Endothelial cell of umbilical vein (primary cell): ENCODE measurements around the gene CMIP. TPM values are rescaled to one million over a fixed set of nuclear protein-coding genes. Genes with fewer than 3 reads are reported as not detected.

Experiments
- BruUV-seq: library from RNA; stranded (reverse); fragments of 400-500 nt; replicated peaks from 2 replicates; lab custom pipeline; 2021; lab: Mats Ljungman, UMichigan
- CTCF ChIA-PET: fragments of 300-600, 350-600 bp; sonication (Branson Sonifier 250); formaldehyde crosslinking; loops from one replicate; lab custom pipeline; 2021; ENCODE audit warnings: antibody characterized with exemption, inconsistent platforms; lab: Charles Lee
- POLR2A ChIA-PET: fragments of 300-600, 350-600 bp; sonication (Branson Sonifier 250); formaldehyde crosslinking; loops from one replicate; lab custom pipeline; 2021; ENCODE audit warnings: antibody characterized with exemption, inconsistent platforms; lab: Charles Lee
- DNase-seq: peaks from one replicate; pipeline ENCODE4 v3.0.0-alpha.2; 2011; ENCODE audit warnings: low read depth, low spot score
- FAIRE-seq: peaks from 2 replicates; lab custom pipeline; 2011; peaks lifted over from hg19 to GRCh38; lab: Jason Lieb, UNC
- H2AFZ ChIP-seq: 2 replicates; pipeline ENCODE4 v1.6.0; 2012; ENCODE audit warnings: low read depth, low read length, control low read depth, inconsistent platforms
- H3K27ac ChIP-seq: 2 replicates; pipeline ENCODE4 v1.5.1; 2011; ENCODE audit warnings: low read depth, mild to moderate bottlenecking, control low read depth, low read length, moderate library complexity; ENCODE audit not compliant: insufficient read depth
- H3K27me3 ChIP-seq, 2 experiments: 2 replicates each; pipeline versions ENCODE4 v1.6.0 to v1.6.1; 2011; ENCODE audit warnings: low read length in 2 of 2, mixed read lengths in 1 of 2; ENCODE audit not compliant: control insufficient read depth in 2 of 2, insufficient read depth in 2 of 2
- H3K36me3 ChIP-seq, 2 experiments: 2 replicates in 1 of 2; 3 replicates in 1 of 2; pipeline ENCODE4 v1.5.1; 2011; ENCODE audit warnings: low read length in 2 of 2, mild to moderate bottlenecking in 1 of 2, moderate library complexity in 1 of 2; ENCODE audit not compliant: control insufficient read depth in 2 of 2, insufficient read depth in 2 of 2; ENCODE audit errors: extremely low read depth in 1 of 2
- H3K4me1 ChIP-seq: 3 replicates; pipeline ENCODE4 v1.5.1; 2011; ENCODE audit warnings: mild to moderate bottlenecking, low read length; ENCODE audit not compliant: control insufficient read depth, insufficient read depth; ENCODE audit errors: extremely low read depth
- H3K4me2 ChIP-seq: 2 replicates; pipeline ENCODE4 v1.6.1; 2011; ENCODE audit warnings: low read length, control low read depth, mixed read lengths; ENCODE audit not compliant: insufficient read depth
- H3K4me3 ChIP-seq, 3 experiments: fragments of 200-600 bp in 1 of 3; sonication (generic), shearing (Covaris generic) in 1 of 3; replicated peaks in 1 of 3; 2 replicates each; pipeline ENCODE4 v1.5.1; 2011 to 2016; ENCODE audit warnings: control low read depth in 3 of 3, low read length in 3 of 3, mild to moderate bottlenecking in 2 of 3, inconsistent platforms in 1 of 3, low read depth in 1 of 3, moderate library complexity in 1 of 3; ENCODE audit not compliant: insufficient read depth in 1 of 3
- H3K79me2 ChIP-seq: 2 replicates; pipeline ENCODE4 v1.6.0; 2012; ENCODE audit warnings: low read length, inconsistent platforms; ENCODE audit not compliant: control insufficient read depth, insufficient read depth
- H3K9ac ChIP-seq: replicated peaks from 2 replicates; pipeline ENCODE3; 2011; ENCODE audit warnings: low read length, control low read depth; ENCODE audit not compliant: insufficient read depth; ENCODE audit errors: extremely low read depth
- H3K9me1 ChIP-seq: replicated peaks from 3 replicates; pipeline ENCODE4 v1.6.0; 2011; ENCODE audit warnings: mild to moderate bottlenecking, low read length; ENCODE audit not compliant: control insufficient read depth, insufficient read depth; ENCODE audit errors: extremely low read depth
- H3K9me3 ChIP-seq: replicated peaks from 2 replicates; pipeline ENCODE4 v1.5.1; 2012; ENCODE audit warnings: low read length, inconsistent platforms; ENCODE audit not compliant: control insufficient read depth, insufficient read depth
- H4K20me1 ChIP-seq: replicated peaks from 2 replicates; pipeline ENCODE3; 2011; ENCODE audit warnings: mild to moderate bottlenecking, low read length; ENCODE audit not compliant: control insufficient read depth, insufficient read depth; ENCODE audit errors: extremely low read depth
- CTCF ChIP-seq, 2 donors: IDR thresholded peaks; 1 replicate in 1 of 2; 2 replicates in 1 of 2; pipeline ENCODE4 v1.5.1; 2011; ENCODE audit warnings: low read length in 2 of 2, mild to moderate bottlenecking in 2 of 2, moderate library complexity in 2 of 2, control low read depth in 1 of 2, inconsistent platforms in 1 of 2, low read depth in 1 of 2; ENCODE audit not compliant: insufficient read depth in 1 of 2; ENCODE audit errors: extremely low read depth in 1 of 2
- EZH2 ChIP-seq: IDR thresholded peaks from 2 replicates; pipeline ENCODE4 v1.6.1; 2012; ENCODE audit warnings: borderline replicate concordance, low read depth, mild to moderate bottlenecking, moderate library complexity, low read length, inconsistent platforms; ENCODE audit not compliant: severe bottlenecking
- FOS ChIP-seq: IDR thresholded peaks from 2 replicates; pipeline ENCODE4 v1.6.1; 2011; ENCODE audit warnings: mild to moderate bottlenecking, low read length, moderate library complexity, borderline replicate concordance; ENCODE audit not compliant: insufficient read depth
- GATA2 ChIP-seq: IDR thresholded peaks from 2 replicates; pipeline ENCODE4 v1.7.0; 2011; ENCODE audit warnings: low read depth, mild to moderate bottlenecking, moderate library complexity, mixed read lengths, low read length; ENCODE audit not compliant: insufficient read length, insufficient read depth
- JUN ChIP-seq: IDR thresholded peaks from 2 replicates; pipeline ENCODE4 v1.6.1; 2011; ENCODE audit warnings: borderline replicate concordance, low read depth; ENCODE audit not compliant: insufficient read length, insufficient read depth
- MYC ChIP-seq: IDR thresholded peaks from one replicate; pipeline ENCODE4 v1.6.1; 2011; ENCODE audit warnings: mild to moderate bottlenecking, low read depth, low read length
- POLR2A ChIP-seq: IDR thresholded peaks from 2 replicates; pipeline ENCODE4 v1.6.1; 2012; ENCODE audit warnings: low read depth, mild to moderate bottlenecking, control low read depth, low read length
- POLR2AphosphoS5 ChIP-seq: IDR thresholded peaks from 2 replicates; pipeline ENCODE4 v1.6.1; 2012; ENCODE audit warnings: low read depth, mild to moderate bottlenecking, control low read depth, low read length, moderate library complexity; ENCODE audit not compliant: insufficient read depth
- dilution Hi-C: fragments of 300-500 bp; cut with MboI; formaldehyde crosslinking; loops from one replicate; pipeline ENCODE4 v1.15.0; 2019; ENCODE audit warnings: low sequenced_read_pairs; ENCODE audit not compliant: extremely low pct_ligation_motif_present
- intact Hi-C: fragments of 100-400 bp; cut with micrococcal nuclease; formaldehyde crosslinking; loops from one replicate; pipeline ENCODE4 v1.10.0; 2022
- polyA plus RNA-seq, 4 experiments: library from polyadenylated mRNA; depleted of rRNA in 3 of 4; stranded (reverse) in 3 of 4; unstranded in 1 of 4; fragments of >200 nt; gene quantifications; 2 replicates each; pipeline versions ENCODE4 v1.2.1 to v1.2.3, GENCODE V29; 2011 to 2012; ENCODE audit warnings: missing spikeins in 1 of 4
- total RNA-seq: library from RNA; stranded (reverse); gene quantifications from 2 replicates; pipeline ENCODE4 v1.2.3, GENCODE V29; 2021
- TF ChIP-seq, protein P1 (sequence below): IDR thresholded peaks from 2 replicates; pipeline ENCODE4 v1.6.1; 2011; ENCODE audit not compliant: insufficient read depth, insufficient read length

CMIP gene
- total and polyA plus RNA-seq, 2 donors (not counting 3 experiments of a cell fraction or from before 2014, with no cell fraction given), result 29.0 to 101 TPM

DNA sequence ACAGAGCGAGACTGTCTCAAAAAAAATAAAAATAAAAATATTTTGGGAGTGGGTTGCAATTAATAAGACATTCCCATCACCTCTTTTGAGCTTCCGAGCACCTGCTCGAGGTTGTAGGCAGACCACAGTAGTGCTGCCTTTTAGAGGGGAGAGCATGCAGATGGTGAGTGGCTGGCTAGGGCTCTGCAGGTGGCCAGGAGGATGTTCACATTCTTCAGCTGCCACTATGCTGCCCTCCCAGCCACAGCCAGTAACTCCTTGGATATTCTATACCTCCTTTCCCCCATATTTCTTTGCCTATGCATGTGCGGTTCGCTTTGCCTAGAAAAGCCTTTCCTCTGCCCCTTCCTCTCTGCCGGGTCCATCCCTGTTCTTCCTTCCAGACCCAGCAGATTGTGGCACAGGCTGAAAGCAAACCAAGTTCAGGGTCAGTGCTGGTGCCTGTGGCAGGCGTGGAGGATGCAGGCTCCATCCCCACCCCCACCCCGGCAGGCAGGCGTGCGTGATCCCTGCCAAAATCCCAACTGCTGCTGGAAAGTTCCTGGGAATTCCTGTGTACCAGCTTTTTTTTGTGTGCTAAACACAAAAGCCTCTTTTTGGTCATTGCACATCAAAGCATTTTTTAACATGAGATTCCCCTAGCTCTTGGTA, 33.8 kb upstream of the CMIP start:
- no peak for FAIRE-seq
- H3K4me1 ChIP-seq, result peaks cover 14% of the 10 kb centered on the region
- H3K4me2 ChIP-seq, result no peak overlapping the region
- H2AFZ ChIP-seq, result no peak overlapping the region
- no peaks in the 10 kb centered on the region for H3K79me2 ChIP-seq
- no peaks in the 10 kb centered on the region for H3K36me3 ChIP-seq
- BruUV-seq, result no TSS peak
- intact Hi-C loops, result no loop called here
- TF ChIP-seq FOS, result no peak
- TF ChIP-seq, protein P1, sequence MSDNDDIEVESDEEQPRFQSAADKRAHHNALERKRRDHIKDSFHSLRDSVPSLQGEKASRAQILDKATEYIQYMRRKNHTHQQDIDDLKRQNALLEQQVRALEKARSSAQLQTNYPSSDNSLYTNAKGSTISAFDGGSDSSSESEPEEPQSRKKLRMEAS, result no peak
- TF ChIP-seq JUN, result no peak
- no peak for TF ChIP-seq MYC
- no peak for TF ChIP-seq GATA2
- no peak for TF ChIP-seq CTCF (IDR thresholded peaks at IDR 0.05; ENCODE audit: extremely low read depth in 1 of 2, insufficient read depth in 1 of 2, low read depth in 1 of 2, low read length in 2 of 2)
- no peak for TF ChIP-seq POLR2A
- no peak for TF ChIP-seq EZH2
- no peak for TF ChIP-seq POLR2AphosphoS5
- H3K27ac ChIP-seq, result no peak overlapping the region
- no peaks in the 10 kb centered on the region for H3K9me1 ChIP-seq
- H3K9me3 ChIP-seq, result no peaks in the 10 kb centered on the region
- no peak for DNase-seq
- H3K4me3 ChIP-seq, result no peak overlapping the region
- CTCF ChIA-PET, result interaction anchor here (0.7 to 2.0 kb wide), 3 partner anchors 16 to 86 kb away, joined by 3 to 9 read pairs (median 3); no protein-coding TSS in a partner anchor
- no peak overlapping the region for H3K9ac ChIP-seq
- no peaks in the 10 kb centered on the region for H3K27me3 ChIP-seq
- POLR2A ChIA-PET, result no interaction called here
- dilution Hi-C loops, result no loop called here
- H4K20me1 ChIP-seq, result no peaks in the 10 kb centered on the region
